Measurements from ENCODE around the gene TTC21B. TPM values are rescaled to one million over a fixed set of nuclear protein-coding genes. Genes with fewer than 3 reads are reported as not detected.
A peak's percentile ranks its signal among the peaks of the same experiment; 100 is the strongest.

Gene TTC21B
- total RNA-seq, 1 donor from 2014 or later = 12.0 TPM

- H3K27ac Mint-ChIP-seq (ENCODE audit: unreplicated experiment) = no peak overlapping the region
- no peak for TF ChIP-seq CTCF (IDR thresholded peaks at IDR 0.05; ENCODE audit: insufficient read depth, low read depth, low read length)
- no peak for TF ChIP-seq EZH2 (IDR thresholded peaks at IDR 0.05; ENCODE audit: insufficient read depth, low read length)
- Histone ChIP-seq H3K27ac (ENCODE audit: low read depth, low read length) (no peak overlapping the region), H3K4me3 (ENCODE audit: insufficient read depth, low read depth, low read length) (no peak overlapping the region), H3K27me3 (ENCODE audit: insufficient read depth, low read length) (no peaks in the 10 kb centered on the region), H3K79me2 (ENCODE audit: insufficient read depth, low read length) (peaks cover 36% of the 10 kb centered on the region), H3K9me3 (ENCODE audit: insufficient read depth, low read depth, low read length) (no peaks in the 10 kb centered on the region), H4K20me1 (ENCODE audit: insufficient read depth, low read length) (peaks cover 19% of the 10 kb centered on the region), H3K9ac (ENCODE audit: low read length) (no peak overlapping the region), H2AFZ (ENCODE audit: low read depth, low read length) (no peak overlapping the region), H3K36me3 (ENCODE audit: insufficient read depth, low read length) (peaks cover 12% of the 10 kb centered on the region), H3K4me1 (ENCODE audit: insufficient read depth, low read length) (peaks cover 9% of the 10 kb centered on the region), H3K4me2 (ENCODE audit: low read length) (peak overlapping the region; percentile 99)
- H3K27me3 Mint-ChIP-seq (ENCODE audit: low read depth, unreplicated experiment) = no peaks in the 10 kb centered on the region
- no peaks in the 10 kb centered on the region for H3K4me1 Mint-ChIP-seq (ENCODE audit: low read depth, unreplicated experiment)
- no peak overlapping the region for H3K4me3 Mint-ChIP-seq (ENCODE audit: unreplicated experiment)
- H3K36me3 Mint-ChIP-seq (ENCODE audit: low read depth, unreplicated experiment) = peaks cover 3% of the 10 kb centered on the region
- FAIRE-seq (no peak), DNase-seq (ENCODE audit: low read depth) (no peak)
- H3K9me3 Mint-ChIP-seq (ENCODE audit: unreplicated experiment) = no peaks in the 10 kb centered on the region
These were observed 1.5 kb downstream of the TTC21B start for GRCh38 chr2:165952085-165952484.

- no peak overlapping the region for H3K9ac ChIP-seq (ENCODE audit: low read length)
- H3K4me2 ChIP-seq (ENCODE audit: low read length) = no peak overlapping the region
- H4K20me1 ChIP-seq (ENCODE audit: insufficient read depth, low read length) = peaks cover 19% of the 10 kb centered on the region
- TF ChIP-seq CTCF (IDR thresholded peaks at IDR 0.05; ENCODE audit: insufficient read depth, low read depth, low read length) (no peak), EZH2 (IDR thresholded peaks at IDR 0.05; ENCODE audit: insufficient read depth, low read length) (no peak)
- H3K9me3 ChIP-seq (ENCODE audit: insufficient read depth, low read depth, low read length) = no peaks in the 10 kb centered on the region
- peaks cover 36% of the 10 kb centered on the region for H3K79me2 ChIP-seq (ENCODE audit: insufficient read depth, low read length)
- Mint-ChIP-seq H3K27me3 (ENCODE audit: low read depth, unreplicated experiment) (no peaks in the 10 kb centered on the region), H3K4me3 (ENCODE audit: unreplicated experiment) (no peak overlapping the region), H3K4me1 (ENCODE audit: low read depth, unreplicated experiment) (no peaks in the 10 kb centered on the region), H3K9me3 (ENCODE audit: unreplicated experiment) (no peaks in the 10 kb centered on the region), H3K27ac (ENCODE audit: unreplicated experiment) (no peak overlapping the region), H3K36me3 (ENCODE audit: low read depth, unreplicated experiment) (peaks cover 3% of the 10 kb centered on the region)
- FAIRE-seq (no peak), DNase-seq (ENCODE audit: low read depth) (no peak)
- H2AFZ ChIP-seq (ENCODE audit: low read depth, low read length) = no peak overlapping the region
- H3K4me3 ChIP-seq (ENCODE audit: insufficient read depth, low read depth, low read length) = no peak overlapping the region
- no peaks in the 10 kb centered on the region for H3K27me3 ChIP-seq (ENCODE audit: insufficient read depth, low read length)
- H3K36me3 ChIP-seq (ENCODE audit: insufficient read depth, low read length) = peaks cover 12% of the 10 kb centered on the region
- H3K4me1 ChIP-seq (ENCODE audit: insufficient read depth, low read length) = peaks cover 9% of the 10 kb centered on the region
- no peak overlapping the region for H3K27ac ChIP-seq (ENCODE audit: low read depth, low read length)
These were observed 3.1 kb downstream of the TTC21B start for GRCh38 chr2:165950438-165950837.

- Histone ChIP-seq H3K9ac (ENCODE audit: low read length) (no peak overlapping the region), H3K4me1 (ENCODE audit: insufficient read depth, low read length) (no peaks in the 10 kb centered on the region), H3K27me3 (ENCODE audit: insufficient read depth, low read length) (no peaks in the 10 kb centered on the region), H3K27ac (ENCODE audit: low read depth, low read length) (no peak overlapping the region), H4K20me1 (ENCODE audit: insufficient read depth, low read length) (peaks cover 4% of the 10 kb centered on the region), H3K79me2 (ENCODE audit: insufficient read depth, low read length) (no peaks in the 10 kb centered on the region), H3K4me2 (ENCODE audit: low read length) (no peak overlapping the region), H3K4me3 (ENCODE audit: insufficient read depth, low read depth, low read length) (no peak overlapping the region), H3K9me3 (ENCODE audit: insufficient read depth, low read depth, low read length) (no peaks in the 10 kb centered on the region), H2AFZ (ENCODE audit: low read depth, low read length) (no peak overlapping the region), H3K36me3 (ENCODE audit: insufficient read depth, low read length) (peaks cover 23% of the 10 kb centered on the region)
- TF ChIP-seq CTCF (IDR thresholded peaks at IDR 0.05; ENCODE audit: insufficient read depth, low read depth, low read length) (no peak), EZH2 (IDR thresholded peaks at IDR 0.05; ENCODE audit: insufficient read depth, low read length) (no peak)
- H3K27me3 Mint-ChIP-seq (ENCODE audit: low read depth, unreplicated experiment) = no peaks in the 10 kb centered on the region
- peaks cover 2% of the 10 kb centered on the region for H3K36me3 Mint-ChIP-seq (ENCODE audit: low read depth, unreplicated experiment)
- no peak for DNase-seq (ENCODE audit: low read depth)
- H3K27ac Mint-ChIP-seq (ENCODE audit: unreplicated experiment) = no peak overlapping the region
- no peak overlapping the region for H3K4me3 Mint-ChIP-seq (ENCODE audit: unreplicated experiment)
- no peak for FAIRE-seq
- H3K4me1 Mint-ChIP-seq (ENCODE audit: low read depth, unreplicated experiment) = no peaks in the 10 kb centered on the region
- H3K9me3 Mint-ChIP-seq (ENCODE audit: unreplicated experiment) = no peaks in the 10 kb centered on the region
These were observed 11.7 kb downstream of the TTC21B start for GRCh38 chr2:165941827-165942226.

All from astrocyte (in vitro differentiated cells and primary cell).